T-helper 2 cell treated with Interferon-gamma antibody and Interleukin-4, amounts not matched to agents 100 ng/mL and 5 ng/mL, for 36 hours (primary cell): ENCODE data around the gene PSAP. TPM values are rescaled to one million over a fixed set of nuclear protein-coding genes. Genes with fewer than 3 reads are reported as not detected.

Experiments
- intact Hi-C: fragments of 100-400 bp; cut with micrococcal nuclease; formaldehyde crosslinking; loops from one replicate; pipeline ENCODE4 v1.15.1; 2023
- total RNA-seq: library from RNA; stranded (reverse); gene quantifications from 2 replicates; pipeline ENCODE4 v1.2.3, GENCODE V29; 2022

PSAP gene
- total RNA-seq, 1 donor from 2014 or later = 123 TPM

- intact Hi-C loops = no loop called here
These were observed 21.9 kb downstream of the PSAP start for GRCh38 chr10:71829171-71829570.

GRCh38 chr10:71828702-71829101 lies 22.3 kb downstream of the PSAP start:
- intact Hi-C loops = no loop called here

GRCh38 chr10:71827852-71828251 lies 23.2 kb downstream of the PSAP start:
- intact Hi-C loops = no loop called here

- intact Hi-C loops = no loop called here
These were observed 25.8 kb downstream of the PSAP start for GRCh38 chr10:71825217-71825616.

- intact Hi-C loops = no loop called here
These were observed 26.7 kb downstream of the PSAP start for GRCh38 chr10:71824333-71824732.

GRCh38 chr10:71823356-71823755 lies 27.7 kb downstream of the PSAP start:
- intact Hi-C loops = no loop called here

GRCh38 chr10:71821909-71822763 lies 28.9 kb downstream of the PSAP start:
- intact Hi-C loops = no loop called here

- intact Hi-C loops = no loop called here
These were observed 30.1 kb downstream of the PSAP start for GRCh38 chr10:71820966-71821365.

- intact Hi-C loops = loop anchor here (10.0 kb wide), 1 partner anchor 215 kb away; no protein-coding TSS in a partner anchor
These were observed 31.1 kb downstream of the PSAP start for GRCh38 chr10:71819985-71820384.

- intact Hi-C loops = loop anchor here (10.0 kb wide), 1 partner anchor 215 kb away; no protein-coding TSS in a partner anchor
These were observed 31.6 kb downstream of the PSAP start for GRCh38 chr10:71819441-71819861.

- intact Hi-C loops = loop anchor here (10.0 kb wide), 1 partner anchor 214 kb away; no protein-coding TSS in a partner anchor
These were observed 32.3 kb downstream of the PSAP start for GRCh38 chr10:71818674-71819260.

GRCh38 chr10:71817831-71818655 lies 33.0 kb downstream of the PSAP start:
- intact Hi-C loops = loop anchor here (10.0 kb wide), 1 partner anchor 213 kb away; no protein-coding TSS in a partner anchor

GRCh38 chr10:71816936-71817618 lies 34.0 kb downstream of the PSAP start:
- intact Hi-C loops = loop anchor here (10.0 kb wide), 1 partner anchor 212 kb away; no protein-coding TSS in a partner anchor

- intact Hi-C loops = loop anchor here (10.0 kb wide), 1 partner anchor 212 kb away; no protein-coding TSS in a partner anchor
These were observed 34.6 kb downstream of the PSAP start for GRCh38 chr10:71816421-71816851.

- intact Hi-C loops = loop anchor here (10.0 kb wide), 1 partner anchor 211 kb away; no protein-coding TSS in a partner anchor
These were observed 35.4 kb downstream of the PSAP start for GRCh38 chr10:71815515-71816130.

GRCh38 chr10:71814922-71815411 lies 36.1 kb downstream of the PSAP start:
- intact Hi-C loops = loop anchor here (5.0 to 10.0 kb wide), 3 partner anchors 88 to 210 kb away; no protein-coding TSS in a partner anchor

GRCh38 chr10:71812913-71813590 lies 38.0 kb downstream of the PSAP start:
- intact Hi-C loops = loop anchor here (1.0 to 10.0 kb wide), 5 partner anchors 86 to 498 kb away; no protein-coding TSS in a partner anchor

GRCh38 chr10:71812016-71812912 lies 38.8 kb downstream of the PSAP start:
- intact Hi-C loops = loop anchor here (1.0 to 10.0 kb wide), 5 partner anchors 85 to 497 kb away; no protein-coding TSS in a partner anchor
